Duodenal mucosa (tissue), 2 donors: ENCODE data around the gene MSI2.

Source experiments
- H3K27ac ChIP-seq: one replicate; pipeline ENCODE4 v1.7.0; 2013; ENCODE audit warnings: low read depth, low read length
- H3K27me3 ChIP-seq, 2 donors: one replicate each; pipeline ENCODE4 v1.7.0; 2013; ENCODE audit warnings: low read length in 2 of 2, control low read depth in 1 of 2; ENCODE audit not compliant: insufficient read depth in 2 of 2, control insufficient read depth in 1 of 2
- H3K36me3 ChIP-seq, 2 donors: one replicate each; pipeline ENCODE4 v1.7.0; 2013; ENCODE audit warnings: low read length in 2 of 2, control low read depth in 1 of 2; ENCODE audit not compliant: insufficient read depth in 2 of 2, control insufficient read depth in 1 of 2
- H3K4me1 ChIP-seq, 2 donors: one replicate each; pipeline ENCODE4 v1.7.0; 2013; ENCODE audit warnings: low read length in 2 of 2, control low read depth in 1 of 2; ENCODE audit not compliant: insufficient read depth in 2 of 2, control insufficient read depth in 1 of 2
- H3K4me3 ChIP-seq, 2 donors: one replicate each; pipeline ENCODE4 v1.7.0; 2013; ENCODE audit warnings: low read length in 2 of 2, low read depth in 1 of 2
- H3K9ac ChIP-seq, 2 donors: one replicate each; pipeline ENCODE4 v1.7.0; 2013; ENCODE audit warnings: low read length in 2 of 2, low read depth in 1 of 2
- H3K9me3 ChIP-seq, 2 donors: one replicate each; pipeline ENCODE4 v1.7.0; 2013; ENCODE audit warnings: low read length in 2 of 2, control low read depth in 1 of 2; ENCODE audit not compliant: control insufficient read depth in 1 of 2

MSI2 gene

GRCh38 chr17:57257195-57257894, 1.0 kb downstream of the MSI2 start:
- Histone ChIP-seq H3K4me1 (peaks cover 0 to 15% of the 10 kb centered on the region in 2 donors), H3K36me3 (peaks cover 0 to 8% of the 10 kb centered on the region in 2 donors), H3K4me3 (peak overlapping the region; percentile 57 to 82), H3K9ac (peak overlapping the region; percentile 61 to 62), H3K9me3 (no peaks in the 10 kb centered on the region), H3K27me3 (no peaks in the 10 kb centered on the region), H3K27ac (no peak overlapping the region)

- H3K27ac ChIP-seq = no peak overlapping the region
- H3K27me3 ChIP-seq = no peaks in the 10 kb centered on the region
- H3K4me3 ChIP-seq = peak overlapping the region; percentile 57 to 82
- H3K9me3 ChIP-seq = no peaks in the 10 kb centered on the region
- H3K9ac ChIP-seq = peak overlapping the region; percentile 61 to 62
- peaks cover 0 to 15% of the 10 kb centered on the region in 2 donors for H3K4me1 ChIP-seq
- peaks cover 0 to 15% of the 10 kb centered on the region in 2 donors for H3K36me3 ChIP-seq
Observed at GRCh38 chr17:57257895-57258851, 1.9 kb downstream of the MSI2 start.

- Histone ChIP-seq H3K9me3 (no peaks in the 10 kb centered on the region), H3K4me1 (peaks cover 0 to 15% of the 10 kb centered on the region in 2 donors), H3K9ac (no peak overlapping the region), H3K36me3 (peaks cover 5 to 15% of the 10 kb centered on the region in 2 donors), H3K27ac (no peak overlapping the region), H3K4me3 (no peak overlapping the region), H3K27me3 (no peaks in the 10 kb centered on the region)
Observed at GRCh38 chr17:57259306-57259705, 3.0 kb downstream of the MSI2 start.

GRCh38 chr17:57259817-57260216, 3.5 kb downstream of the MSI2 start:
- no peak overlapping the region for H3K27ac ChIP-seq
- peaks cover 5 to 17% of the 10 kb centered on the region in 2 donors for H3K36me3 ChIP-seq
- H3K4me3 ChIP-seq = no peak overlapping the region
- H3K9me3 ChIP-seq = no peaks in the 10 kb centered on the region
- H3K9ac ChIP-seq = no peak overlapping the region
- no peaks in the 10 kb centered on the region for H3K27me3 ChIP-seq
- peaks cover 0 to 15% of the 10 kb centered on the region in 2 donors for H3K4me1 ChIP-seq

- H3K9ac ChIP-seq = no peak overlapping the region
- H3K4me3 ChIP-seq = no peak overlapping the region
- H3K36me3 ChIP-seq = peaks cover 5 to 21% of the 10 kb centered on the region in 2 donors
- H3K27me3 ChIP-seq = no peaks in the 10 kb centered on the region
- H3K27ac ChIP-seq = no peak overlapping the region
- peaks cover 0 to 12% of the 10 kb centered on the region in 2 donors for H3K4me1 ChIP-seq
- no peaks in the 10 kb centered on the region for H3K9me3 ChIP-seq
Observed at GRCh38 chr17:57260325-57261083, 4.2 kb downstream of the MSI2 start.

GRCh38 chr17:57261084-57261461, 4.8 kb downstream of the MSI2 start:
- H3K9me3 ChIP-seq = no peaks in the 10 kb centered on the region
- no peak overlapping the region for H3K4me3 ChIP-seq
- no peak overlapping the region for H3K27ac ChIP-seq
- H3K4me1 ChIP-seq = peaks cover 0 to 9% of the 10 kb centered on the region in 2 donors
- H3K9ac ChIP-seq = no peak overlapping the region
- H3K27me3 ChIP-seq = no peaks in the 10 kb centered on the region
- peaks cover 8 to 21% of the 10 kb centered on the region in 2 donors for H3K36me3 ChIP-seq

- Histone ChIP-seq H3K9ac (no peak overlapping the region), H3K9me3 (no peaks in the 10 kb centered on the region), H3K27me3 (no peaks in the 10 kb centered on the region), H3K4me1 (peaks cover 0 to 9% of the 10 kb centered on the region in 2 donors), H3K4me3 (no peak overlapping the region), H3K36me3 (peaks cover 8 to 31% of the 10 kb centered on the region in 2 donors), H3K27ac (no peak overlapping the region)
Observed at GRCh38 chr17:57262557-57262956, 6.2 kb downstream of the MSI2 start.

- Histone ChIP-seq H3K9me3 (no peaks in the 10 kb centered on the region), H3K4me1 (no peaks in the 10 kb centered on the region), H3K36me3 (peaks cover 8 to 31% of the 10 kb centered on the region in 2 donors), H3K27me3 (no peaks in the 10 kb centered on the region), H3K4me3 (no peak overlapping the region), H3K9ac (no peak overlapping the region), H3K27ac (no peak overlapping the region)
Observed at GRCh38 chr17:57264250-57264649, 7.9 kb downstream of the MSI2 start.

GRCh38 chr17:57264776-57265175, 8.5 kb downstream of the MSI2 start:
- no peak overlapping the region for H3K9ac ChIP-seq

More at GRCh38 chr17:57264776-57265175, 8.5 kb downstream of the MSI2 start:
- Histone ChIP-seq H3K4me3 (no peak overlapping the region), H3K36me3 (peaks cover 13 to 31% of the 10 kb centered on the region in 2 donors), H3K27ac (no peak overlapping the region), H3K4me1 (no peaks in the 10 kb centered on the region), H3K9me3 (no peaks in the 10 kb centered on the region), H3K27me3 (no peaks in the 10 kb centered on the region)
